ENCODE results near the gene TNIK. TPM values are rescaled to one million over a fixed set of nuclear protein-coding genes. Genes with fewer than 3 reads are reported as not detected.

Gene TNIK
- total and polyA plus RNA-seq, 2 of the 4 experiments (the other 2 are of a cell fraction) = 3.4 to 6.3 TPM

- Histone ChIP-seq H3K4me1 (ENCODE audit: control insufficient read depth, insufficient read depth, low read length) (no peaks in the 10 kb centered on the region), H2BK15ac (ENCODE audit: low read depth, low read length) (no peak overlapping the region), H3K79me1 (ENCODE audit: low read depth in 1 of 2, low read length in 2 of 2) (no peaks in the 10 kb centered on the region), H3K36me3 (ENCODE audit: control insufficient read depth, insufficient read depth, low read length) (peaks cover 2% of the 10 kb centered on the region; the same call in 1 of the 2 replicates), H3K4ac (ENCODE audit: low read depth, low read length) (no peak overlapping the region), H3K9me3 (ENCODE audit: control insufficient read depth, insufficient read depth, low read length) (no peaks in the 10 kb centered on the region), H3K4me3 (ENCODE audit: insufficient read depth, low read depth, low read length) (no peak overlapping the region), H4K20me1 (ENCODE audit: insufficient read depth, low read length) (no peaks in the 10 kb centered on the region), H2AK9ac (replicated peaks; ENCODE audit: low read depth, low read length, poor library complexity) (no peak overlapping the region), H4K5ac (ENCODE audit: low read depth, low read length) (no peak overlapping the region), H3K18ac (ENCODE audit: low read depth, low read length) (no peak overlapping the region), H3K4me2 (ENCODE audit: low read depth, low read length) (no peak overlapping the region), H2BK120ac (ENCODE audit: low read depth, low read length) (no peak overlapping the region), H2BK20ac (ENCODE audit: low read depth, low read length) (no peak overlapping the region), H3K23ac (ENCODE audit: low read depth, low read length) (no peak overlapping the region), H3K56ac (ENCODE audit: extremely low read depth, insufficient read depth, low read length) (no peak overlapping the region), H3K9me1 (ENCODE audit: insufficient read depth, low read length) (no peaks in the 10 kb centered on the region), H2AK5ac (ENCODE audit: low read depth, low read length) (no peak overlapping the region), H4K8ac (ENCODE audit: low read depth in 2 of 2, low read length in 2 of 2) (no peak overlapping the region), H3K27ac (ENCODE audit: insufficient read depth, low read length) (no peak overlapping the region), H2AFZ (replicated peaks; ENCODE audit: low read length, poor library complexity) (no peak overlapping the region), H3K9ac (ENCODE audit: low read depth, low read length) (no peak overlapping the region), H4K91ac (ENCODE audit: insufficient read depth, low read depth, low read length) (no peak overlapping the region), H3K27me3 (ENCODE audit: control insufficient read depth, insufficient read depth, low read length) (no peaks in the 10 kb centered on the region), H2BK5ac (ENCODE audit: low read depth, low read length, poor library complexity, severe bottlenecking) (no peak overlapping the region), H3K14ac (replicated peaks; ENCODE audit: low read depth, low read length) (no peak overlapping the region)
- intact Hi-C loops (cut with micrococcal nuclease) (no loop called here), in situ Hi-C loops (cut with MboI; ENCODE audit: low sequenced_read_pairs) (no loop called here), dilution Hi-C loops (cut with HindIII; ENCODE audit: low sequenced_read_pairs, unreplicated experiment) (no loop called here)
- ChIA-PET CTCF (no interaction called here), POLR2A (ENCODE audit: unreplicated experiment) (no interaction called here)
- ATAC-seq (ENCODE audit: low read depth) (no peak), DNase-seq (no peak)
- no TSS peak for BruUV-seq (replicated peaks)
- 100% methylated on average over 1 of the region's 2 CpGs; no CpG with 5 or more reads in 1 of the 2 experiments for whole genome bisulfite sequencing, 2 experiments (ENCODE audit: extremely low coverage in 2 of 2, insufficient read length in 1 of 2)
- TF ChIP-seq ELK1 (IDR thresholded peaks at IDR 0.05; ENCODE audit: borderline replicate concordance, low read depth, low read length) (no peak), MAZ (IDR thresholded peaks at IDR 0.05; ENCODE audit: borderline replicate concordance, low read depth, low read length) (no peak), CTCF (conservative IDR thresholded peaks at IDR 0.05; ENCODE audit: low read depth, low read length) (no peak), RFX5 (IDR thresholded peaks at IDR 0.05; ENCODE audit: low read depth, low read length) (no peak), FOS (IDR thresholded peaks at IDR 0.05; ENCODE audit: low read depth, low read length) (no peak), SMC3 (IDR thresholded peaks at IDR 0.05; ENCODE audit: low read depth, low read length) (no peak), CEBPB (IDR thresholded peaks at IDR 0.05; ENCODE audit: low read depth, low read length) (no peak), MXI1 (IDR thresholded peaks at IDR 0.05; ENCODE audit: borderline replicate concordance, low read depth, low read length) (no peak), RCOR1 (IDR thresholded peaks at IDR 0.05; ENCODE audit: insufficient replicate concordance, low read length) (no peak)
These were observed 395.7 kb downstream of the TNIK start for GRCh38 chr3:171064461-171064860.

Data from IMR-90 (cell line).